ENCODE results near the gene OXA1L.

The OXA1L gene

GRCh38 chr14:22812744-22813143, 46.3 kb downstream of the OXA1L start:
- no peak overlapping the region for H4K12ac ChIP-seq (ENCODE audit: low read depth, low read length)
- H3K4me3 ChIP-seq (ENCODE audit: low read depth, low read length): no peak overlapping the region
- H3K27ac ChIP-seq (ENCODE audit: low read depth, low read length): no peak overlapping the region
- no peak overlapping the region for H2BK5ac ChIP-seq (ENCODE audit: low read depth, low read length, poor library complexity)
- no peak overlapping the region for H4K91ac ChIP-seq (ENCODE audit: low read depth, low read length)
- H3K14ac ChIP-seq (ENCODE audit: low read length): no peak overlapping the region
- peaks cover 10 to 20% of the 10 kb centered on the region in 2 experiments for H3K4me1 ChIP-seq (ENCODE audit: control insufficient read depth in 1 of 2, insufficient read depth in 2 of 2, low read length in 2 of 2)
- H3K79me1 ChIP-seq (ENCODE audit: low read length): peaks cover 11% of the 10 kb centered on the region
- H4K8ac ChIP-seq (ENCODE audit: low read depth, low read length): no peak overlapping the region
- no peak overlapping the region for H2BK120ac ChIP-seq (ENCODE audit: insufficient read depth, low read length, poor library complexity)
- no peak overlapping the region for H2AK5ac ChIP-seq (ENCODE audit: low read length)
- H3K79me2 ChIP-seq (ENCODE audit: control insufficient read depth, insufficient read depth, low read length, poor library complexity): peaks cover 4% of the 10 kb centered on the region
- H3K9ac ChIP-seq (ENCODE audit: low read length): no peak overlapping the region
- H3K23ac ChIP-seq (ENCODE audit: low read length): no peak overlapping the region
- no peaks in the 10 kb centered on the region for H3K27me3 ChIP-seq (ENCODE audit: insufficient read depth, low read length)
- H3K36me3 ChIP-seq (ENCODE audit: control insufficient read depth in 1 of 2, insufficient read depth in 2 of 2, low read length in 2 of 2): no peaks in the 10 kb centered on the region
- H2AFZ ChIP-seq (ENCODE audit: insufficient read depth, low read length, poor library complexity): no peak overlapping the region
- no peak overlapping the region for H3K4ac ChIP-seq (ENCODE audit: low read depth, low read length)
- H3K4me2 ChIP-seq (ENCODE audit: low read length): no peak overlapping the region
- H3K9me3 ChIP-seq (ENCODE audit: insufficient read depth, low read depth, low read length): no peaks in the 10 kb centered on the region
- whole genome bisulfite sequencing (ENCODE audit: extremely low coverage, insufficient coverage, insufficient read length): no CpG with 5 or more reads among the region's 4 CpGs
- no peak overlapping the region for H2BK12ac ChIP-seq (ENCODE audit: low read length)
- H3K18ac ChIP-seq (ENCODE audit: low read length): no peak overlapping the region
- no peak for DNase-seq

DNA sequence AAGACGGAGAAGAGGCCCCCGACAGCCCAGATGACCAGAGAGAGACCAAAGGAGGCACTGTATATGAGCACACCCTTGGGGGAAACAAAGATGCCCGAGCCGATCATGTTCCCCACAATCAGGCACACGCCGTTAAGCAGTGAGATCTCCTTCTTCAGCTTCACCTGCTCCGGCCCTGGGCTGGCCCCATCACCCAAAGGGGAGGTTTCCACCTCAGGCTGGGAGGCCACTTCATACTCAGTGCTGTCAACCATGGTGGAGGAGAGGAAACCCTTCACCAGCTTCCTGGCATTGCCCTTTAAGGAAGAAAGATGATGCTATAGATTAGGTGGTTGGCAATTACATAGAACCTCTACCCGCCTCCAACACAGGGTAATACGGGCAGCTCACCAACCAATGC, 46.7 kb downstream of the OXA1L start:
- Histone ChIP-seq H3K79me2 (ENCODE audit: control insufficient read depth, insufficient read depth, low read length, poor library complexity) (peaks cover 3% of the 10 kb centered on the region), H2BK120ac (ENCODE audit: insufficient read depth, low read length, poor library complexity) (no peak overlapping the region), H3K36me3 (ENCODE audit: control insufficient read depth in 1 of 2, insufficient read depth in 2 of 2, low read length in 2 of 2) (no peaks in the 10 kb centered on the region), H4K91ac (ENCODE audit: low read depth, low read length) (no peak overlapping the region), H3K79me1 (ENCODE audit: low read length) (peaks cover 13% of the 10 kb centered on the region), H2AK5ac (ENCODE audit: low read length) (no peak overlapping the region), H3K4me3 (ENCODE audit: low read depth, low read length) (no peak overlapping the region), H3K4me1 (ENCODE audit: control insufficient read depth in 1 of 2, insufficient read depth in 2 of 2, low read length in 2 of 2) (peaks cover 13 to 21% of the 10 kb centered on the region in 2 experiments), H4K8ac (ENCODE audit: low read depth, low read length) (no peak overlapping the region), H3K23ac (ENCODE audit: low read length) (no peak overlapping the region), H3K18ac (ENCODE audit: low read length) (no peak overlapping the region), H3K9ac (ENCODE audit: low read length) (no peak overlapping the region), H3K4me2 (ENCODE audit: low read length) (no peak overlapping the region), H3K4ac (ENCODE audit: low read depth, low read length) (no peak overlapping the region), H2BK12ac (ENCODE audit: low read length) (no peak overlapping the region), H2AFZ (ENCODE audit: insufficient read depth, low read length, poor library complexity) (no peak overlapping the region), H3K9me3 (ENCODE audit: insufficient read depth, low read depth, low read length) (no peaks in the 10 kb centered on the region), H3K27ac (ENCODE audit: low read depth, low read length) (no peak overlapping the region), H4K12ac (ENCODE audit: low read depth, low read length) (no peak overlapping the region), H2BK5ac (ENCODE audit: low read depth, low read length, poor library complexity) (no peak overlapping the region), H3K14ac (ENCODE audit: low read length) (no peak overlapping the region), H3K27me3 (ENCODE audit: insufficient read depth, low read length) (no peaks in the 10 kb centered on the region)
- WGBS (ENCODE audit: extremely low coverage, insufficient coverage, insufficient read length): no CpG with 5 or more reads among the region's 9 CpGs
- DNase-seq: no peak

GRCh38 chr14:22814373-22814772, 47.9 kb downstream of the OXA1L start:
- no peak overlapping the region for H2BK5ac ChIP-seq (ENCODE audit: low read depth, low read length, poor library complexity)
- no peak overlapping the region for H4K12ac ChIP-seq (ENCODE audit: low read depth, low read length)
- no peaks in the 10 kb centered on the region for H3K27me3 ChIP-seq (ENCODE audit: insufficient read depth, low read length)
- H2BK12ac ChIP-seq (ENCODE audit: low read length): peak overlapping the region; percentile 21
- peak overlapping the region; percentile 34 for H3K4me2 ChIP-seq (ENCODE audit: low read length)
- H3K4me1 ChIP-seq (ENCODE audit: control insufficient read depth in 1 of 2, insufficient read depth in 2 of 2, low read length in 2 of 2): peaks cover 21 to 29% of the 10 kb centered on the region in 2 experiments
- H3K9me3 ChIP-seq (ENCODE audit: insufficient read depth, low read depth, low read length): no peaks in the 10 kb centered on the region
- no peak overlapping the region for H4K8ac ChIP-seq (ENCODE audit: low read depth, low read length)
- no peak overlapping the region for H3K4me3 ChIP-seq (ENCODE audit: low read depth, low read length)
- H4K91ac ChIP-seq (ENCODE audit: low read depth, low read length): no peak overlapping the region
- no peak overlapping the region for H3K18ac ChIP-seq (ENCODE audit: low read length)
- H3K23ac ChIP-seq (ENCODE audit: low read length): no peak overlapping the region
- peaks cover 3% of the 10 kb centered on the region for H3K79me2 ChIP-seq (ENCODE audit: control insufficient read depth, insufficient read depth, low read length, poor library complexity)
- no peak overlapping the region for H2AK5ac ChIP-seq (ENCODE audit: low read length)
- no peak overlapping the region for H3K27ac ChIP-seq (ENCODE audit: low read depth, low read length)
- H3K4ac ChIP-seq (ENCODE audit: low read depth, low read length): peak overlapping the region; percentile 20
- H2AFZ ChIP-seq (ENCODE audit: insufficient read depth, low read length, poor library complexity): no peak overlapping the region
- no peak for DNase-seq
- H3K9ac ChIP-seq (ENCODE audit: low read length): no peak overlapping the region
- no CpG with 5 or more reads among the region's 7 CpGs for WGBS (ENCODE audit: extremely low coverage, insufficient coverage, insufficient read length)
- peaks cover 21% of the 10 kb centered on the region for H3K79me1 ChIP-seq (ENCODE audit: low read length)
- H3K14ac ChIP-seq (ENCODE audit: low read length): no peak overlapping the region
- H3K36me3 ChIP-seq (ENCODE audit: control insufficient read depth in 1 of 2, insufficient read depth in 2 of 2, low read length in 2 of 2): no peaks in the 10 kb centered on the region
- H2BK120ac ChIP-seq (ENCODE audit: insufficient read depth, low read length, poor library complexity): no peak overlapping the region

GRCh38 chr14:22814941-22815713, 48.6 kb downstream of the OXA1L start, which contains the start of gene SLC7A7:
Gene SLC7A7, minus strand, starts transcription at chr14:22815435. Its CDS starts 2,037 bp downstream, at chr14:22813398.
- peak within 1 kb of the TSS; percentile 63 for H4K91ac ChIP-seq (ENCODE audit: low read depth, low read length)
- peak within 1 kb of the TSS; percentile 21 for H4K12ac ChIP-seq (ENCODE audit: low read depth, low read length)
- H3K23ac ChIP-seq (ENCODE audit: low read length): no peak within 1 kb of the TSS
- peak within 1 kb of the TSS; percentile 45 for H4K8ac ChIP-seq (ENCODE audit: low read depth, low read length)
- H2AFZ ChIP-seq (ENCODE audit: insufficient read depth, low read length, poor library complexity): peak within 1 kb of the TSS; percentile 19
- peak within 1 kb of the TSS; percentile 68 for H2BK5ac ChIP-seq (ENCODE audit: low read depth, low read length, poor library complexity)
- H3K4me3 ChIP-seq (ENCODE audit: low read depth, low read length): no peak within 1 kb of the TSS
- H3K27me3 ChIP-seq (ENCODE audit: insufficient read depth, low read length): no peaks in the 10 kb centered on the region
- no peaks in the 10 kb centered on the region for H3K9me3 ChIP-seq (ENCODE audit: insufficient read depth, low read depth, low read length)
- peak within 1 kb of the TSS; percentile 18 for H3K4ac ChIP-seq (ENCODE audit: low read depth, low read length)
- peak within 1 kb of the TSS; percentile 34 for H3K4me2 ChIP-seq (ENCODE audit: low read length)
- H3K18ac ChIP-seq (ENCODE audit: low read length): peak within 1 kb of the TSS; percentile 19
- peak within 1 kb of the TSS; percentile 68 for H3K27ac ChIP-seq (ENCODE audit: low read depth, low read length)
- peak in 1 of 2 donors; percentile 43 for DNase-seq
- peaks cover 3% of the 10 kb centered on the region for H3K79me2 ChIP-seq (ENCODE audit: control insufficient read depth, insufficient read depth, low read length, poor library complexity)
- no CpG with 5 or more reads among the region's 10 CpGs for WGBS (ENCODE audit: extremely low coverage, insufficient coverage, insufficient read length)
- H3K4me1 ChIP-seq (ENCODE audit: control insufficient read depth in 1 of 2, insufficient read depth in 2 of 2, low read length in 2 of 2): peaks cover 28 to 37% of the 10 kb centered on the region in 2 experiments
- H3K79me1 ChIP-seq (ENCODE audit: low read length): peaks cover 29% of the 10 kb centered on the region
- H3K36me3 ChIP-seq (ENCODE audit: control insufficient read depth in 1 of 2, insufficient read depth in 2 of 2, low read length in 2 of 2): no peaks in the 10 kb centered on the region
- H3K9ac ChIP-seq (ENCODE audit: low read length): no peak within 1 kb of the TSS
- peak within 1 kb of the TSS; percentile 17 for H2AK5ac ChIP-seq (ENCODE audit: low read length)
- H2BK12ac ChIP-seq (ENCODE audit: low read length): peak within 1 kb of the TSS; percentile 21
- peak within 1 kb of the TSS; percentile 16 for H2BK120ac ChIP-seq (ENCODE audit: insufficient read depth, low read length, poor library complexity)
- H3K14ac ChIP-seq (ENCODE audit: low read length): peak within 1 kb of the TSS; percentile 52

Measured in trophoblast cell (in vitro differentiated cells and primary cell).